Subcutaneous adipose tissue (tissue), 4 donors: Measurements from ENCODE around the gene ANKUB1. TPM values are rescaled to one million over a fixed set of nuclear protein-coding genes. Genes with fewer than 3 reads are reported as not detected.

Experiments
- total RNA-seq, 4 donors: library from RNA; depleted of rRNA; stranded (reverse); fragments of >200 nt; gene quantifications; one replicate each; pipeline ENCODE4 v1.1.0, GENCODE V29; 2016
- TF ChIP-seq, protein P1 (sequence below): fragments of 450-650 bp; IDR thresholded peaks from one replicate; pipeline ENCODE4 v1.5.1; 2016; ENCODE audit warnings: low read depth, mild to moderate bottlenecking, control low read depth, antibody characterized with exemption, moderate library complexity

The ANKUB1 gene
- total RNA-seq, 4 donors from 2014 or later, result not detected

DNA sequence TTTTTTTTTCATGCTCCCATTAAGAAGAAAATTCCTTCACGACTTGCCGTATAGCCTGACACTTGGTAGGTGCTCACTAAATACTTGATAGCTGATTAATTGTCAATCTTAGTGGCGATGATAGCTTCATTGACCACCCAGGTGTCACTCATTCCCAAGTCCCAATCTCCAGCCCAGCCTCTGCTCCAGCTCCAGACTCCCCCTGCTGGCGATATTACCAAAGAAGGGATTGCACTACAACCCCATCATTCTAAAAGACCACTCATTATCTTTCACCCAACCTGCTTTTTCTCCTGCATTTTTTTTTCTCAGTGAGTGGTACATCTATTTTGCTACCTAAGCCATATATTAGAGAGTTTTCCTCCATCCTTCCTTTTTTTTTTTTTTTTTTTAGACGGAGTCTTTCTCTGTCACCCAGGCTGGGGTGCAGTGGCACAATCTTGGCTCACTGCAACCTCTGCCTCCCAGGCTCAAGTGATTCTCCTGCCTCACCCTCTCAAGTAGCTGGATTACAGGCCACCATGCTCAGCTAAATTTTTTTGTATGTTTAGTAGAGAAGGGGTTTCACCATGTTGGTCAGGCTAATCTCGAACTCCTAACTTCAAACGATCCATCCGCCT, 20.6 kb downstream of the ANKUB1 start:
- TF ChIP-seq, protein P1, sequence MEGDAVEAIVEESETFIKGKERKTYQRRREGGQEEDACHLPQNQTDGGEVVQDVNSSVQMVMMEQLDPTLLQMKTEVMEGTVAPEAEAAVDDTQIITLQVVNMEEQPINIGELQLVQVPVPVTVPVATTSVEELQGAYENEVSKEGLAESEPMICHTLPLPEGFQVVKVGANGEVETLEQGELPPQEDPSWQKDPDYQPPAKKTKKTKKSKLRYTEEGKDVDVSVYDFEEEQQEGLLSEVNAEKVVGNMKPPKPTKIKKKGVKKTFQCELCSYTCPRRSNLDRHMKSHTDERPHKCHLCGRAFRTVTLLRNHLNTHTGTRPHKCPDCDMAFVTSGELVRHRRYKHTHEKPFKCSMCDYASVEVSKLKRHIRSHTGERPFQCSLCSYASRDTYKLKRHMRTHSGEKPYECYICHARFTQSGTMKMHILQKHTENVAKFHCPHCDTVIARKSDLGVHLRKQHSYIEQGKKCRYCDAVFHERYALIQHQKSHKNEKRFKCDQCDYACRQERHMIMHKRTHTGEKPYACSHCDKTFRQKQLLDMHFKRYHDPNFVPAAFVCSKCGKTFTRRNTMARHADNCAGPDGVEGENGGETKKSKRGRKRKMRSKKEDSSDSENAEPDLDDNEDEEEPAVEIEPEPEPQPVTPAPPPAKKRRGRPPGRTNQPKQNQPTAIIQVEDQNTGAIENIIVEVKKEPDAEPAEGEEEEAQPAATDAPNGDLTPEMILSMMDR, result no peak

DNA sequence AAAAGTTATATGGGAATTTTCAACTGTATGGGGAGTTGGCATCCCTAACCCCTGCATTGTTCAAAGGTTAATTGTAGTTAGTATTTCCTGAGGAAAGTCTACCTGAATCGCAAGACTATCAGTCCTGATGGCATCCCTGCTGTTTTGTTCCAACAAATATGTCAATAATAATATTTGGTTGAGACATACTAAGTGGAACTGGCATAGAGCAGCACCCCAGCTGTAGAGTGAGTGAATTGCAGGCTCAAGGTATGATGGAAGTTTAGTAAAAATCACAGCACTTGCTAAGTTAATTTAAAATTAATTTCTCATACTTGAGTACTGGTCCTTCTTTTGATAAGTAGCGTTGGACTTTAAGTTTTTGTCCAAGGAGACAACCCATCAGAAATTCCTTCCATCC, 22.1 kb downstream of the ANKUB1 start:
- TF ChIP-seq, protein P1, result no peak

DNA sequence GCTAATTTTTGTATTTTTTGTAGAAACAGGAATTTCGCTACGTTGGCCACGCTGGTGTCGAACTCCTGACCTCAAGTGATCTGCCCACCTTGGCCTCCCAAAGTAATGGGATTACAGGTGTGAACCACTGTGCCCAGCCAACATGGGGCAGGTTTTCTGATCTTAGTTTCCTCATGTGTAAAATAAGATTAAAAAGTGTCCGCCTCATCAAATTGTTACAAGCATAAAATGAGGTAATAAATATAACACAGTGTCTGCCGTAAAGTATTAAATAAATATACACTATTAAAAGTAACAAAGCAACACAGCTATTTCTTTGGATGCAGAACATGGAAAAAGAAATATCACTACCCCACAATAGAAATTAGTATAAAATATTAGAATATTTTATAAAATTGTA, 23.6 kb downstream of the ANKUB1 start:
- TF ChIP-seq, protein P1, result no peak

- TF ChIP-seq, protein P1, result no peak
Observed at GRCh38 chr3:149767720-149768119, 24.6 kb downstream of the ANKUB1 start.

- TF ChIP-seq, protein P1, result no peak
Observed at GRCh38 chr3:149765762-149766334, 26.5 kb downstream of the ANKUB1 start.

DNA sequence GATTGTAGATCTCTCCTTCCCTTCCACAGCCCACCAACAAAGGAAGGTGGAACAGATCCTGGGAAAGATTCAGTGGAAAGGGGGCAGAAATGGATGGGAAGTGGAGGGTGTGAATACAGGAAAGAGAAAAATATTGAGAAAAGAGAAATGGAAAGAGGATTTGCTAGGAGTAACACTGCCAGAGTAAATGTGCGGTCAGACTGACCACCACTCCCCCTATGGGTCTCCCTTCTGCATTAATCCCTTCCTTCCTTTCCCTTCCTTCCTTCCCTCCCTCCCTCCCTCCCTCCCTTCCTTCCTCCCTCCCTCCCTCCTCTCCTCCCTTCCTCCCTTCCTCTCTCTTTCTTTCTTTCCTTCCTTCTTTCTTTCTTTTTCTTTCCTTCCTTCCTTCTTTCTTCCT, 28.1 kb downstream of the ANKUB1 start:
- TF ChIP-seq, protein P1, result no peak

- TF ChIP-seq, protein P1, result no peak
Observed at GRCh38 chr3:149763565-149764195, 28.7 kb downstream of the ANKUB1 start.
